Activated CD4-positive, alpha-beta T cell treated with anti-CD3 and anti-CD28 coated beads for 36 hours (primary cell): ENCODE measurements around the gene TTC5. TPM values are rescaled to one million over a fixed set of nuclear protein-coding genes. Genes with fewer than 3 reads are reported as not detected.
"Not testable (repeated sequence)": the region's sequence is repeated elsewhere in the genome, so short reads cannot be mapped to it uniquely, and the experiment has no call there.

Source experiments
- ATAC-seq: fragments of 200-7000 bp; cut with Tn5 transposase; one replicate; pipeline ENCODE4 v1.10.0; 2021; ENCODE audit warnings: mild to moderate bottlenecking, moderate library complexity
- CTCF ChIA-PET: fragments of 350-600 bp; sonication (Branson Sonifier 250); formaldehyde crosslinking; loops from one replicate; lab custom pipeline; 2021; ENCODE audit warnings: antibody characterized with exemption; lab: Charles Lee
- POLR2A ChIA-PET: fragments of 350-600 bp; sonication (Branson Sonifier 250); formaldehyde crosslinking; loops from one replicate; lab custom pipeline; 2021; ENCODE audit warnings: antibody characterized with exemption, inconsistent platforms; lab: Charles Lee
- DNase-seq: peaks from one replicate; pipeline ENCODE4 v3.0.0-alpha.2; 2020
- H3K27ac Mint-ChIP-seq: one replicate; pipeline ENCODE4 v1.8.0; 2021; ENCODE audit warnings: mixed read lengths
- H3K27me3 Mint-ChIP-seq: one replicate; pipeline ENCODE4 v1.8.0; 2021; ENCODE audit warnings: mixed read lengths
- H3K36me3 Mint-ChIP-seq: one replicate; pipeline ENCODE4 v1.8.0; 2021; ENCODE audit warnings: low read depth, mixed read lengths
- H3K4me1 Mint-ChIP-seq: one replicate; pipeline ENCODE4 v1.8.0; 2021; ENCODE audit warnings: mixed read lengths
- H3K4me3 Mint-ChIP-seq: one replicate; pipeline ENCODE4 v1.8.0; 2021; ENCODE audit warnings: mild to moderate bottlenecking, moderate library complexity, mixed read lengths
- H3K9me3 Mint-ChIP-seq: one replicate; pipeline ENCODE4 v1.8.0; 2021; ENCODE audit warnings: low read depth, mixed read lengths
- intact Hi-C, 2 experiments: fragments of 100-400 bp; cut with DNase I in 1 of 2; cut with micrococcal nuclease in 1 of 2; formaldehyde crosslinking; loops; one replicate each; pipeline versions ENCODE4 v1.14.2 to v1.15.1; 2022 to 2024; cut with DNase I, micrococcal nuclease
- total RNA-seq, 2 experiments: library from RNA; stranded (reverse); gene quantifications; one replicate each; pipeline ENCODE4 v1.2.3, GENCODE V29; 2021

Gene TTC5
- total RNA-seq, 2 experiments from 2014 or later, result 21.6 to 23.5 TPM

DNA sequence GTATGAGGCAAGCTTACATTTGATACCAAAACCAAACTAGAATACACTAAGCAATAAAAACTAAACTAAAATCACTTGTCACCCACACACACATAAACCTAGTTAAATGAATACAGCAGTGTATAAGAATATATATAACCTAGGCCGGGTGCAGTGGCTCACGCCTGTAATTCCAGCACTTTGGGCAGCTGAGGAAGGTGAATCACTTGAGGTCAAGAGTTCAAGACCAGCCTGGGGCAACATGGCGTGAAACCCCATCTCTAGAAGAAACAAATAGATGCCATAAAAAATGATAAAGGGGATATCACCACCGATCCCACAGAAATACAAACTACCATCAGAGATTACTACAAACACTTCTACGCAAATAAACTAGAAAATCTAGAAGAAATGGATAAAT lies 41.4 kb downstream of the TTC5 start:
- CTCF ChIA-PET, H3K27ac Mint-ChIP-seq, H3K4me3 Mint-ChIP-seq, POLR2A ChIA-PET, DNase-seq, H3K27me3 Mint-ChIP-seq, H3K4me1 Mint-ChIP-seq, H3K9me3 Mint-ChIP-seq, ATAC-seq, intact Hi-C loops: not testable (repeated sequence)
- peaks cover 14% of the 10 kb centered on the region for H3K36me3 Mint-ChIP-seq

DNA sequence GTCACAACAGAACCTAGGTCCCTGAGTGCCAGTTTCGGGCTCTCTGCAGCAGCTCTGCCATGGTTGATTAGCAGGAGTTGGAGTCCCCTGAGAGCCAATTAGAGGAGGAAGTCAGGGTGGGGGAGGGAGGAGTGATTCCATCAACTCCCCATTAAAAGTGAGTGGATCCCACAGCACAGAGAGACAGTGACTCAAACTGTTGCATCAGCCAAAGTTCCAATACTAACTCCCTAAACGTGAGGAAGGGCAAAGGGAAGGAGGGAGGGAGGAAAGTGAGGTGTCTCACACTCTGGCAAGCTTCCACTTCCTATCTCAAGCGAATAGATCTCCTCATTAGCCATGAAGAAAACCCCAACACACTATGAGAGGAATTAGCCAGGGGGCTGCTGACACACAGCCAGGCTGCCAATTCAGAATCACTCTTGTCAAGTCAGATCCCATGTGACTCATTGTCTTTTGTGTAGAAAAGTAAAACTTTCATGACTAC lies 43.1 kb downstream of the TTC5 start:
- Mint-ChIP-seq H3K27ac (no peak overlapping the region), H3K27me3 (no peaks in the 10 kb centered on the region), H3K9me3 (no peaks in the 10 kb centered on the region), H3K4me3 (no peak overlapping the region), H3K4me1 (no peaks in the 10 kb centered on the region), H3K36me3 (peaks cover 10% of the 10 kb centered on the region)
- intact Hi-C loops, result no loop called here
- DNase-seq, result no peak
- POLR2A ChIA-PET, result no interaction called here
- CTCF ChIA-PET, result no interaction called here
- ATAC-seq, result no peak

DNA sequence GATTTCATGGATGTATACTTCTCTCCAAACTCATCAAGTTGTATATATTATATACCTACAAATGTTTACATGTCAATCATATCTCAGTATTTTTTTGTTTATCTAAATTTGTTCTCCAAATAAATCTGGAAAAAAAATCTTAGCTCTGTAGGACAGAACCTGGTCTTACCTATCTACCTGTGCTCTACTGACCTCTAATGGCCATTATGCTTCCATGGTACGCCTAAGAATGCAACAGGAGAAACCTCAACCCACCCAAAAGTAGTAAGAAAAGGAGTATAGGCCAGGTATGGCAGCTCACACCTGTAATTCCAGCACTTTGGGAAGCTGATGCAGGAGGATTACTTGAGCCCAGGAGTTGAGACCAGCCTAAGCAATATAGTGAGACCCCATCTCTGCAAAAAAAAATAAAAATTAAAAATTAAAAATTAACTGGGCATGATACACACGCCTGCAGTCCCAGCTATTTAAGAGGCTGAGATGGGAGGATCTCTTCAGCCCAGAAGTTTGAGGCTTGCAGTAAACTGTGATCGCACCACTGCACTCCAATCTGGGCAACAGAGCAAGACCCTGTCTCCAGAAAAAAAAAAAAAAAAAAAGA lies 58.0 kb downstream of the TTC5 start:
- H3K4me1 Mint-ChIP-seq, result no peaks in the 10 kb centered on the region
- CTCF ChIA-PET, result no interaction called here
- intact Hi-C loops, result no loop called here

More for the DNA sequence above, 58.0 kb downstream of the TTC5 start:
- Mint-ChIP-seq H3K9me3 (peaks cover 6% of the 10 kb centered on the region), H3K27ac (no peak overlapping the region), H3K36me3 (peaks cover 1% of the 10 kb centered on the region), H3K4me3 (no peak overlapping the region), H3K27me3 (no peaks in the 10 kb centered on the region)
- no peak for DNase-seq
- POLR2A ChIA-PET, result no interaction called here
- no peak for ATAC-seq

Other genes with a start within 250 kb of the TTC5 start
- not detected for gene OR4L1, start 245.9 kb downstream of the TTC5 start, total RNA-seq
- gene OR4K17, start 195.2 kb downstream of the TTC5 start, total RNA-seq, result not detected
- not detected for gene OR4N5, start 167.1 kb downstream of the TTC5 start, total RNA-seq
- gene OR11G2, start 115.1 kb downstream of the TTC5 start, total RNA-seq, result not detected
- not detected for gene OR11H6, start 82.2 kb downstream of the TTC5 start, total RNA-seq
- not detected for gene OR11H7, start 77.0 kb downstream of the TTC5 start, total RNA-seq
- gene OR11H4, start 66.7 kb downstream of the TTC5 start, total RNA-seq, result not detected
- 10 to 100 TPM; 57.4 to 67.0 TPM for gene CCNB1IP1, start 27.3 kb upstream of the TTC5 start, total RNA-seq
- gene PARP2, start 37.7 kb upstream of the TTC5 start, total RNA-seq, result 10 to 100 TPM; 39.4 to 41.8 TPM
- gene TEP1, start 107.5 kb upstream of the TTC5 start, total RNA-seq, result 10 to 100 TPM; 29.2 to 40.1 TPM
- gene KLHL33, start 130.2 kb upstream of the TTC5 start, total RNA-seq, result under 1 TPM; 0.05 to 0.09 TPM
- 10 to 100 TPM; 46.2 to 47.5 TPM for gene OSGEP, start 148.9 kb upstream of the TTC5 start, total RNA-seq
- 100 to 1,000 TPM; 216 to 257 TPM for gene APEX1, start 149.3 kb upstream of the TTC5 start, total RNA-seq
- 10 to 100 TPM; 24.2 to 24.7 TPM for gene PIP4P1, start 155.5 kb upstream of the TTC5 start, total RNA-seq
- gene PNP, start 163.5 kb upstream of the TTC5 start, total RNA-seq, result 100 to 1,000 TPM; 160 to 164 TPM
- gene RNASE10, start 199.6 kb upstream of the TTC5 start, total RNA-seq, result under 1 TPM; 0.16 to 0.56 TPM